Measurements from ENCODE around the gene IWS1.

DNA sequence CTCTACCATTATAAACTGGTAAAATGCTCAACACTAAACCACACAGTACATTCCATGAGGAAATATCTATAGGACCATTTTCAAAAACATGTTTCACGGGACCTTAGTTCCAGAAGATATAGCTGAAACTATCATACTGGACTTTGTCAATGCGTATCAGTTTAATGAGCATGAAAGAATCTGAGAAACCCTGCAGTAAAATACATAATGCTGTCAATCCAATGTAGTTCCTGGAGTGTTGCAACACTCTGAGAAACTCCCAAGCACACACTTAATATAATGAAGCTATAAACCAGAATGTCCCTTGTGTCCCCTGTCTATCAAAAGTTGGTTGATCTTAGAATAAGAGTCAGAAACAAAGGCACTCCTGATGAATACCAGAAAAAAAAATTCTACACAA, 16.2 kb downstream of the IWS1 start:
- TF ChIP-seq, protein P1, sequence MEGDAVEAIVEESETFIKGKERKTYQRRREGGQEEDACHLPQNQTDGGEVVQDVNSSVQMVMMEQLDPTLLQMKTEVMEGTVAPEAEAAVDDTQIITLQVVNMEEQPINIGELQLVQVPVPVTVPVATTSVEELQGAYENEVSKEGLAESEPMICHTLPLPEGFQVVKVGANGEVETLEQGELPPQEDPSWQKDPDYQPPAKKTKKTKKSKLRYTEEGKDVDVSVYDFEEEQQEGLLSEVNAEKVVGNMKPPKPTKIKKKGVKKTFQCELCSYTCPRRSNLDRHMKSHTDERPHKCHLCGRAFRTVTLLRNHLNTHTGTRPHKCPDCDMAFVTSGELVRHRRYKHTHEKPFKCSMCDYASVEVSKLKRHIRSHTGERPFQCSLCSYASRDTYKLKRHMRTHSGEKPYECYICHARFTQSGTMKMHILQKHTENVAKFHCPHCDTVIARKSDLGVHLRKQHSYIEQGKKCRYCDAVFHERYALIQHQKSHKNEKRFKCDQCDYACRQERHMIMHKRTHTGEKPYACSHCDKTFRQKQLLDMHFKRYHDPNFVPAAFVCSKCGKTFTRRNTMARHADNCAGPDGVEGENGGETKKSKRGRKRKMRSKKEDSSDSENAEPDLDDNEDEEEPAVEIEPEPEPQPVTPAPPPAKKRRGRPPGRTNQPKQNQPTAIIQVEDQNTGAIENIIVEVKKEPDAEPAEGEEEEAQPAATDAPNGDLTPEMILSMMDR (IDR thresholded peaks at IDR 0.05) = no peak
- TF ChIP-seq POLR2A (IDR thresholded peaks at IDR 0.05) = no peak
